Measurements from ENCODE around the gene ZBTB47.

ZBTB47 gene

DNA sequence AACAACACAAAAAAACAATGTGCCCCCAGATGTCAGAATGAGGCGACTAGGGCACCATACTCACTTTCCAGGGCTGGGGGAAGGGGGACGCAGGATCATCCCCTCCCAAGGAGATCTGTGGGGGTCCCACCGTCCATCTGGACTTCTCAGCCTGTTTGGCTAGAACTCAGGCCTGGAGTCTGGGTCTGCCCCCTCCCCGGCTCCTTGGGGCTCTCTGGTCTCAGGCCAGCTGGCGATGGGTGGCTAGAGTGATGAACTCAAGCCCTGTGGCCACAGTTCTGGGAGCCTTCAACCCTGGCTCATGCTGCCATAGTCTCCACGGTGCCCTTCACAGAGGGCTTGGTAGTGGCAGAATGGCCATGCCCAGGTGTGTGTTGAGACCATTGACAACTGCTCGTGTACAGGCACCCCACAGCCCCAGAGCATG lies 13.6 kb downstream of the ZBTB47 start:
- Mint-ChIP-seq H3K27ac (no peak overlapping the region), H3K4me3 (no peak overlapping the region), H3K4me1 (peaks cover 11% of the 10 kb centered on the region), H3K27me3 (no peaks in the 10 kb centered on the region), H3K9me3 (no peaks in the 10 kb centered on the region), H3K36me3 (no peaks in the 10 kb centered on the region)
- ATAC-seq: no peak

DNA sequence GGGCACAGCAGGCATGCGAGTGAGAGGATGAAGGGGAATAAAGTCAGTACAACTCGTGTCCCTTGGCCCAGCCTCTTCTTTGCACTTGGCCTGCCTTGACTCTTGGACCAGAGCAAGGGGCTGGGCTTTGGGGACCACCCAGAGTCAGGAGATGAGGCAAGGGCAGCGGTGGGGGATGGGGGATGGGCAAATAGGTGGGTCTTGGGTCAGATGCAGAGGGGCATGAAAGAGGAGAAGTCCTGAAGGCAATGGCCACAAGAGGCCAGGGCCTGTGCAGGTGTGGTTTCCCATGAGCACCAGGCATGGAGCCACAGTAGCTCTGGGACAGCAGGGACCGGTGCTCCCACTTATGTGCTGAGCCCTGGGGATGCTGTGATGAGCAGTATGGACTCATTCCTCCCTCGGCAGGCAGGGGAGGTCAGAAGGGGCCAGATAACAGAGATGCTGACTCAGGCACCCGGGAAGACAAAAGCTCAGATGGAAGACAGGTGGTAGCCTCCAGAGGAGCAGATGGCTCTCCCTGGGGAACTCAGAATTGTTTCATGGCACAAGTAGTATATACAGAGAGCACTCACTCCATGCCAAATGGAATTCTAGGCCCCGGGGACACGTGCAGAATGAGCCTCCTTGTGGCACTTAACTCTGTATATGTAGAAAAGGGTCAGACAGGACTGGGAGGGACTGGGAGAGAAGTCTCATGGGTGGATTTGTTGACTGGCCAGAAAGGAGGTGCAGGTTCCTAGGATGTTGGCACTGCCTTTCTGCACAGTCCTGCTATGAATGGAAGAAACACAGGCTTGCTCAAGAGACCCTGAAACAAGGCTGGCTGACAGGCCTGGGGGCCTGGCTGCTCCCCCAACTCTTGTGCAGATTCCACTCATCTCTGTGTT lies 14.3 kb downstream of the ZBTB47 start:
- no peaks in the 10 kb centered on the region for H3K36me3 Mint-ChIP-seq
- H3K27me3 Mint-ChIP-seq: no peaks in the 10 kb centered on the region
- peaks cover 11% of the 10 kb centered on the region for H3K4me1 Mint-ChIP-seq
- no peak for ATAC-seq
- H3K9me3 Mint-ChIP-seq: no peaks in the 10 kb centered on the region
- H3K4me3 Mint-ChIP-seq: no peak overlapping the region
- no peak overlapping the region for H3K27ac Mint-ChIP-seq

DNA sequence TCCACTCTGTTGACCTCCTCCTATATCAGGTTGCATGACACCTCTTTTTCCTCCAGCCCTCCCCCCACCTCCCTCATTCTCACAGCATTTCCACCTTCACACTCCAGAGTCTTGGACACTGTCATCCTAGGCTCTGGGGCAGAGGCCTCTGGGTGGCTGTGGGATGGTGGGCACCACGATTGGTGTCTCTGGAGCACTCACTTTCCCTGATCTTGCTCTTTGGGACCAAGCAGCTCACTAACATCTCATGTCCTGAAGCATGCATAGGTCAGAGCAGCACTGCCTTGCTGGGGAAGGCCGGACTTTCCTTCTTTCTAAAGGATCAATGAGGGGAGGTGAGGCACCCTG lies 14.9 kb downstream of the ZBTB47 start:
- Mint-ChIP-seq H3K36me3 (no peaks in the 10 kb centered on the region), H3K9me3 (no peaks in the 10 kb centered on the region)

DNA sequence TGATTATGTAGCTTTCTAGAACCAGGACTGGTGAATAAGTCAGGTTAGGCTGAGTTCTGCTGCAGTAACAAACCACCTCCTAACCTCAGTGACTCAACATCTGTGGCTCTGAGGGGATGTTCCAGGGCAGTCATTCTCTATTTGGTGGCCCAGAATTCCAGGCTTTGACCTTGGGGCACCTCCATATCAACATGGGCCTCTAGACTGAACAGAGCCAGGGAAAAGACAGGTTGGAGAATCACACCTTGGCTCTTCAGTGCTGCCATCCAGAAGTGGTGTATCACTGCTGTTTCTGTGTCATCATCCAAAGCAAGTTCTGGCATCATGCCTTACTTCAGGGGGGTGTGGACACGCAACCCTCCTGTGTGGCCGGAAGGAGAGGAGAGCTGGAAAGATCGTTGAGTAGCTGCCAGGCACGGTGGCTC lies 15.3 kb downstream of the ZBTB47 start:
- ATAC-seq: no peak
- Mint-ChIP-seq H3K4me3 (no peak overlapping the region), H3K4me1 (peaks cover 5% of the 10 kb centered on the region)

More for the DNA sequence above, 14.9 kb downstream of the ZBTB47 start:
- no peak for ATAC-seq
- H3K4me1 Mint-ChIP-seq: peaks cover 9% of the 10 kb centered on the region
- H3K4me3 Mint-ChIP-seq: no peak overlapping the region
- no peaks in the 10 kb centered on the region for H3K27me3 Mint-ChIP-seq
- H3K27ac Mint-ChIP-seq: no peak overlapping the region

DNA sequence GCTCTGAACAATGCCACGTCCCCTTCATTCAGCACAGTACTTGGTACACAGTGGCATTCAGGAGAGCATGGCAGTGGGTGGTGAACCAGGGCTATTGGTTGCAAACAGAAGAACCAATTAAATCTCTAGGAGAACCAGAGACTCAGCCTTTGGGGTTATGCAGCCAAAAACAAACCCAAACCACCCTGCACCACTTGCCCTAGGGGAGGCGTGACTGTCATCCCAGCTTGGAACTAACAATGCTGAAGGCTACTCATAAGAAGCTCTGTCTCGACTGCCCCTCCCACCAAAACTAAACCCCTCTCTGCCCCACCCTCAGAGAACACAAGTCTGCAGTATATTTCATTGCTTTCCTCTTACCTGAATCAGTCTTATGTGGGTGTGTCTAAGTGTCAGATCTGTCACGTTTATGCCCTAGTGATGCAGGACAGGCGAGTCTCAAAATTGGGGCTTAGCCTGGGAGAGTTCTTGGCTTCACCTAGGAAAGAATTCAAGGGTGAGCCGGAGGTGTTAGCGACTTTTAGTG lies 16.6 kb downstream of the ZBTB47 start:
- no peaks in the 10 kb centered on the region for H3K9me3 Mint-ChIP-seq
- ATAC-seq: no peak
- H3K4me1 Mint-ChIP-seq: no peaks in the 10 kb centered on the region
- H3K27me3 Mint-ChIP-seq: no peaks in the 10 kb centered on the region
- H3K4me3 Mint-ChIP-seq: no peak overlapping the region
- no peak overlapping the region for H3K27ac Mint-ChIP-seq
- no peaks in the 10 kb centered on the region for H3K36me3 Mint-ChIP-seq

More for the DNA sequence above, 15.3 kb downstream of the ZBTB47 start:
- Mint-ChIP-seq H3K27ac (no peak overlapping the region), H3K9me3 (no peaks in the 10 kb centered on the region), H3K27me3 (no peaks in the 10 kb centered on the region), H3K36me3 (no peaks in the 10 kb centered on the region)

DNA sequence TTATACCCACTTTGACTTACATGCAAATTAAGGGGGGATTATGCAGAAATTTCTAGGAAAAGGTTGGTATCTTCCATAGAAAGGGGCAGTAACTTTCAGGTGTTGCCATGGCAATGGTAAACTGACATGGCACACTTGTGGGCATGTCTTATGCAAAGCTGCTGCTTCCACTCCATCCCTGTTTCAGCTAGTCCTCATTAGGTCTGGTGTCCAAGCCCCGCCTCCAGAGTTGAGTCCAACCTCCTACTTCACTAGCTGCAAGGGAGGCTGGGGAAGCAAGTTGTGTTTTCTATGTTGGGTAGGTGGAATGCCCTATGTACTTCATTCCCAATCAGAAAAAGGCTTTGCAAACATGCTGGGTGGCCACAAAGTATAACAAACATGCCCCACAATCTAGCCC lies 17.2 kb downstream of the ZBTB47 start:
- Mint-ChIP-seq H3K27ac (no peak overlapping the region), H3K9me3 (no peaks in the 10 kb centered on the region), H3K36me3 (no peaks in the 10 kb centered on the region), H3K4me1 (no peaks in the 10 kb centered on the region), H3K4me3 (no peak overlapping the region), H3K27me3 (no peaks in the 10 kb centered on the region)
- no peak for ATAC-seq

DNA sequence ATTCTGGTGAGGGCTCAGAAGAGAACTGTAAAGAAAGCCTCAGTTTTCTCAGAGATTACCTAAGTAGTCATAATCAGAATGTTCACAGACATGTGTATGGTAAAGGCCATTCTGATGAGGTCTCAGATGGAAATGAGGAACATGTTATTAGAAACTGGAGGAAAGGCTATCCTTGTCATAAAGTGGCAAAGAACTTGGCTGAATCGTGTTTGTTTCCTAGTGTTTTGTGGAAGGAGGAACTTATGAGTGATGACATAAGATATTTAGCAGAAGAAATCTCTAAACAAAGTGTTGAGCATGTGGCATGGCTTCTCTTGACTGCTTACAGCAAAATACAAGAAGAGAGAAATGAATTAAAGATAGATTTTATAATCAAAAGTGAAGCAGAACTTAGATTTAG lies 19.0 kb downstream of the ZBTB47 start:
- Mint-ChIP-seq H3K36me3 (peaks cover under 1% of the 10 kb centered on the region), H3K9me3 (peaks cover 3% of the 10 kb centered on the region), H3K4me3 (no peak overlapping the region), H3K4me1 (no peaks in the 10 kb centered on the region), H3K27ac (no peak overlapping the region), H3K27me3 (no peaks in the 10 kb centered on the region)
- ATAC-seq: no peak

DNA sequence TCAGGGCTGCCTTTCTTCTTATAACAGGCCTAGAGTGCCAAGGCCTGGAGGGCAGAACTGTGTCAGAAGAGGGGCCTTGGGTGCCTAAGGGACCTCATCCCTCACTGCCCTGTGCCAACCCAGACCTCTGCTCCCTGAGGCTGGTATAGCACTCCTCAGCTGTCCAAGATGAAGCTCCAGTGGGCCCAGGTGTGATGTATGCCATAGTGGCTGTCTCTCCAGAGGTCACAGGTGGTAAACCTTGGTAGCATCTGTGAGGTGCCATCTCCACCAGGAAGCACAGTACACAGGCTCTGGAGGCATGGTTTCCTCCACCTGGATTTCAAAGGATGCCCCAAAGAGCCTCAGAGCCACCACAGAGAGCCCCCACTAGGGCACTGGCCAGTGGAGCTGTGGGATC lies 19.6 kb downstream of the ZBTB47 start:
- Mint-ChIP-seq H3K4me3 (no peak overlapping the region), H3K27me3 (no peaks in the 10 kb centered on the region), H3K27ac (no peak overlapping the region), H3K9me3 (peaks cover 8% of the 10 kb centered on the region), H3K36me3 (peaks cover 6% of the 10 kb centered on the region), H3K4me1 (no peaks in the 10 kb centered on the region)
- no peak for ATAC-seq

DNA sequence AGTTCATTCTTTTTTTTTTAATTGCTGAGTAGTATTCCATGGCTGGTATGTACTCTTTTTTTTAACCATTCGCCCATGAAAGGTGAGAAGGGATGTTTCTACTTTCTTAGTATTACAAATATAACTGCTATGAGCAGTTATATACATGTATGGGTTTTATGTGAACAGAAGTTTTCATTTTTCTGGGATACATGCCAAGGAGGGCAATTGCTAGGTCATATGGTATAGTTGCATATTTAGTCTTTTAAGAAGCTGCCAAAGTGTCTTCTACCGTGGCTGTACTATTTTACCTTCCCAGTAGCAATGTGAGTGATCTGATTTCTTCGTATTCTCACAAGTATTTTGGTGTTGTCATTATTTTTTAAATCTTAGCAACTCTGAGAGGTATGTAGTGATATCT lies 20.6 kb downstream of the ZBTB47 start:
- Mint-ChIP-seq H3K4me1 (no peaks in the 10 kb centered on the region), H3K4me3 (no peak overlapping the region), H3K27me3 (no peaks in the 10 kb centered on the region), H3K36me3 (peaks cover 11% of the 10 kb centered on the region), H3K9me3 (peaks cover 13% of the 10 kb centered on the region), H3K27ac (no peak overlapping the region)
- no peak for ATAC-seq

DNA sequence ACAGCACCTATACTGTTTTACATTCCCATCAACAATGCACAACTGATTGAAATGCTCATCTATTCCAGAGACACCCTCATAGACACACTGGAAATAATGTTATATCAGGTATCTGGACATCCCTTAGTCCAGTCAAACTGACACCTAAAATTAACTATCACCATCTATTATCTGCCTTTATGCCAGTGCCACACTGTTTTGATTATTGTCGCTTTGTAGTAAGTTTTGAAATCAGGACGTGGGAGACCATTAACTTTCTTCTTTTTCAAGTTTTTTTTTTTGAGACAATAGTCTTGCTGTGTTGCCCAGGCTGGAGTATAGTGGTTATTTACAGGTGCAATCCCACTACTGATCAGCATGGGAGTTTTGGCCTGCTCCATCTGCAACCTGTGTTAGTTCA lies 22.4 kb downstream of the ZBTB47 start:
- Mint-ChIP-seq H3K27ac (no peak overlapping the region), H3K4me3 (no peak overlapping the region), H3K4me1 (no peaks in the 10 kb centered on the region), H3K27me3 (no peaks in the 10 kb centered on the region), H3K36me3 (peaks cover 11% of the 10 kb centered on the region), H3K9me3 (peaks cover 14% of the 10 kb centered on the region)
- ATAC-seq: no peak

DNA sequence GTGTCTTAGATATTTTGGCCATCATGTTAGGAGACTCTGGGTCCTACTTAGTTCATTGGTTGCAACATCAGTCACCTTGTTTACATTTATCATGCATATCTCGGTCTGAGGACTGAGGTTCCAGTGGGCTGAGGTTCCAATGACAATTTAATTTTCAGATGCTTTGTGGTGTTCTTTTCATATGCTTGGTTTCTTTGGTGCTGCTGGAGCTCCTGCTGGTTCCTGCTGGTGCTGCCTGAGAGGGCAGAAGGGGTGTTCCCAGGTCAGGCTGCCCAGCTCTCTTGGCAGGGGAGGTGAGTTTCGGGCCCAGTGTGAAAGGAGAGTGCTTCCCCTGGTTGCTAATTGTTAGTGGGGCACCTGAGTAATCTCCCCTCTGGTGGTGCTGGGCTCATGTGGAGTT lies 24.9 kb downstream of the ZBTB47 start:
- no peak overlapping the region for H3K27ac Mint-ChIP-seq

DNA sequence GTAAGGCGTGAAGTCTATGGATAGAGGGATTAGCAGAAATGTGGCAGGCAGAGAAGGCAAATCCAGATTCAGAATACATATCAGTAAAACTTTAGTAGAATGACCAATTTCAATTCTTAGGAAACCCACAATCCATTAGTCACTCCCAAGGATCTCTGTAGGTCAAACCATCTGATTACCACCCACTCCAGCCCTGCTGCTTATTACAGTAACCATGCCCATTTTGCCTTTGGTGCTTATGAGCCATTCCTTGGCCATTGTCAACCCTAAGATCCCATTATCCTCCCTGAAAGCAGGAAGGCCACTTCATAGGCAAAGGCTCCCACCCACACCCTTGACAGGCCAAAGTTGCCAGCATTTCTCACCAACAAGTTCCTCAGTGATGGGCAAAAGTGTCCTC lies 26.8 kb downstream of the ZBTB47 start:
- no peak overlapping the region for H3K4me3 Mint-ChIP-seq
- H3K9me3 Mint-ChIP-seq: peaks cover 14% of the 10 kb centered on the region
- no peaks in the 10 kb centered on the region for H3K4me1 Mint-ChIP-seq
- peaks cover 11% of the 10 kb centered on the region for H3K36me3 Mint-ChIP-seq
- no peak for ATAC-seq
- H3K27me3 Mint-ChIP-seq: peaks cover 23% of the 10 kb centered on the region
- H3K27ac Mint-ChIP-seq: no peak overlapping the region

More for the DNA sequence above, 24.9 kb downstream of the ZBTB47 start:
- H3K36me3 Mint-ChIP-seq: peaks cover 11% of the 10 kb centered on the region
- H3K4me1 Mint-ChIP-seq: no peaks in the 10 kb centered on the region
- no peak overlapping the region for H3K4me3 Mint-ChIP-seq
- peaks cover 12% of the 10 kb centered on the region for H3K27me3 Mint-ChIP-seq
- H3K9me3 Mint-ChIP-seq: peaks cover 14% of the 10 kb centered on the region
- no peak for ATAC-seq

DNA sequence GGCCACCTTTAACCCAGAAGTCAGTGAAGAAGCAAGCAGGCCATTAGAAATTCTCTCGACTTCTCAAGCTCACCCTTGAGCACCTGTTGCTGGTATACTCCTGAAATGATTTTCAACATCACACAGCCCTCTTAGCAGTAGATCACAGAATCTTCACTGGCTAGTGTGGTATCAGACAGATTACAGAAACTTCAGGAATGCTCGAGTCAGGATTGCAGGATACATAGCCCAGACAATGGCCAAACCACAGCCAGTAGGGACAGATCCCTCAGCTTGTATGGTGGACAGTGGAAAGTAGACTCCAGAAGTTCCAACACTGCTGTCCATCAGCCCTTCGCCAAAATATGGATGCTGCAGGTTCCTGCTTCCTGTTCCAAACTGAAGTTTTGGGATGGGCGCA lies 27.3 kb downstream of the ZBTB47 start:
- H3K4me1 Mint-ChIP-seq: peaks cover 2% of the 10 kb centered on the region
- no peak for ATAC-seq
- H3K4me3 Mint-ChIP-seq: no peak overlapping the region
- no peak overlapping the region for H3K27ac Mint-ChIP-seq
- H3K36me3 Mint-ChIP-seq: peaks cover 11% of the 10 kb centered on the region
- peaks cover 28% of the 10 kb centered on the region for H3K27me3 Mint-ChIP-seq
- peaks cover 14% of the 10 kb centered on the region for H3K9me3 Mint-ChIP-seq

DNA sequence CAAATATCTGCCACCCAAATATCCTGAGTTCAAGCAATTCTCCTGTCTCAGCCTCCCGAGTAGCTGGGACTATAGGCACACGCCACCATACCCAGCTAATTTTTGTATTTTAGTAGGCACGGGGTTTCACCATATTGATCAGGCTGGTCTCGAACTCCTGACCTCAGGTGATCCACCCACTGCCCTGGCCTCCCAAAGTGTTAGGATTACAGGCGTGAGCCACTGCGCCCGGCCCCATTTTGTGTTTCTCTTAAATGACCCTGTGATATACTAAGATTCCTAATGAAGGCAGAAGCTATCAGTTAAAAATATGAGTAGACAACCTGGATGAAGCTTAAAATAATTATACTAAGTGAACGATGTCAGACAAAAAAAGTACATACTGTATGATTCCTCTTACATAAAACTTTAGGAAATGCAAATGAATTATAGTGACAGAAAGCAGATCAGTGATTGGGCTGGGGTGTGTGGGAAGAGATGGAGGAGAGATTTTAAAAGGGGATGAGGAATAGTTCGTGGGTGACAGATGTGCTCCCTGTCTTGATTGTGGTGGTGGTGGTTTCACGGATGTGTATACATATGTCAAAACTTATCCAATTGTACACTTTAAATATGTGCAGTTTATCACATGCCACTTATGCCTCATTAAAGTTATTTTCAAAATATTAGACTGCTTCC lies 28.0 kb downstream of the ZBTB47 start:
- no peak for ATAC-seq
- peaks cover 35% of the 10 kb centered on the region for H3K27me3 Mint-ChIP-seq
- H3K4me3 Mint-ChIP-seq: no peak overlapping the region

DNA sequence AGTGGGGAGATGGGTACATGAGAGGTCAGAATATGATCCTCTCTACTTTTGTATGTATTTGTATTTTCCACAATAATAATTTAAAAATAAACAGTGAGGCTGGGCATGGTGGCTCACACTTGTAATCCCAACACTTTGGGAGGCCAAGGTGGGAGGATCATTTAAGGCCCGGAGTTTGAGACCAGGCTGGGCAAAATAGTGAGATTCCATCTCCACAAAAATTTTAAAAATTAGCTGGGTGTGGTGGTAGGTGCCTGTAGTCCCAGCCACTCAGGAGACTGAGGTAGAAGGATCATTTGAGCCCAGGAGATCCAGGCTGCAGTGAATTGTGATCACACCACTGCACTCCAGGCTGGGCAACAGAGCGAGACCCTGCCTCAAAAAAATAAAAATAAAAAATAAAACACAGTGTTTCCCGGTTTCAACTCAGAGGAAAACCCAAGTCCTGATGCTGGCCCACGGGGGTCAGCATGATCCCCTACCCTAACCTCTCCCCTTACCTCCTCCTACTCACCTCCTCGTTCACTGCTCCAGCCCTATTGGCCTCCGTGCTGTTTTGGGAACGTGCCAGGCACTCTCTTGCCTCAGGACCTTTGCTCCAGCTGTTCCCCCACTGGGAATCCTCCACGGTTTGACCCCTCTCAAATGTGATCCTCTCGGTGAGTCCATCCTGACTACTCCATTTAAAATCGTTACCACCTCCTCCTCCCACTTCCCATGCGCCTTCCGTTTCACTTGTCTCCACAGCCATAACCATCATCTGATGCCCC lies 29.0 kb downstream of the ZBTB47 start:
- peaks cover 45% of the 10 kb centered on the region for H3K27me3 Mint-ChIP-seq
- peaks cover 11% of the 10 kb centered on the region for H3K9me3 Mint-ChIP-seq
- H3K4me1 Mint-ChIP-seq: peaks cover 5% of the 10 kb centered on the region
- H3K4me3 Mint-ChIP-seq: no peak overlapping the region
- H3K36me3 Mint-ChIP-seq: peaks cover 10% of the 10 kb centered on the region
- H3K27ac Mint-ChIP-seq: no peak overlapping the region
- ATAC-seq: no peak

More for the DNA sequence above, 28.0 kb downstream of the ZBTB47 start:
- peaks cover 11% of the 10 kb centered on the region for H3K36me3 Mint-ChIP-seq
- peaks cover 5% of the 10 kb centered on the region for H3K4me1 Mint-ChIP-seq
- peaks cover 12% of the 10 kb centered on the region for H3K9me3 Mint-ChIP-seq
- no peak overlapping the region for H3K27ac Mint-ChIP-seq

All from stimulated activated memory B cell treated with anti-CD40 and anti-IgM and Interleukin-4, amounts not matched to agents 10 μg/mL and 1 μg/mL and 100 μg/mL, for 72 hours (primary cell).